Neural cell (in vitro differentiated cells): Measurements from ENCODE around the gene THEM5. TPM values are rescaled to one million over a fixed set of nuclear protein-coding genes. Genes with fewer than 3 reads are reported as not detected.

ENCODE experiments used
- H2AFZ ChIP-seq: fragments of 200-600, 300-800 bp; sonication (generic), shearing (Covaris generic); 2 replicates; pipeline ENCODE4 v1.6.0; 2014; ENCODE audit warnings: low read depth, mild to moderate bottlenecking, antibody characterized with exemption, low read length, moderate library complexity
- H3F3A ChIP-seq: fragments of 200-600 bp; shearing (Covaris generic); 2 replicates; pipeline ENCODE4 v1.6.1; 2016; ENCODE audit warnings: mild to moderate bottlenecking, moderate library complexity, mixed read lengths, antibody characterized with exemption, low read length; ENCODE audit not compliant: insufficient read depth, poor library complexity, severe bottlenecking
- H3K27ac ChIP-seq: fragments of 200-600, 300-800 bp; sonication (generic), shearing (Covaris generic); 2 replicates; pipeline ENCODE4 v1.5.1; 2014; ENCODE audit warnings: mild to moderate bottlenecking, low read length, moderate library complexity
- H3K27me3 ChIP-seq: fragments of 300-800, 200-600 bp; sonication (generic), shearing (Covaris generic); 2 replicates; pipeline ENCODE4 v1.6.0; 2014; ENCODE audit warnings: mild to moderate bottlenecking, low read depth, low read length, moderate library complexity; ENCODE audit not compliant: insufficient read depth
- H3K36me3 ChIP-seq: fragments of 300-800, 200-600 bp; sonication (generic), shearing (Covaris generic); 2 replicates; pipeline ENCODE4 v1.5.1; 2014; ENCODE audit warnings: mild to moderate bottlenecking, antibody characterized with exemption, low read length, moderate library complexity; ENCODE audit not compliant: insufficient read depth
- H3K4me2 ChIP-seq: fragments of 300-800, 200-600 bp; sonication (generic), shearing (Covaris generic); 2 replicates; pipeline ENCODE4 v1.6.0; 2014; ENCODE audit warnings: mild to moderate bottlenecking, low read length
- H3K4me3 ChIP-seq: fragments of 300-800, 200-600 bp; sonication (generic), shearing (Covaris generic); 2 replicates; pipeline ENCODE4 v1.5.1; 2014; ENCODE audit warnings: mild to moderate bottlenecking, low read length, moderate library complexity
- H3K79me2 ChIP-seq: fragments of 200-600 bp; shearing (Covaris generic); replicated peaks from 2 replicates; pipeline ENCODE4 v1.6.0; 2014; ENCODE audit warnings: mild to moderate bottlenecking, low read length, moderate library complexity; ENCODE audit not compliant: insufficient read depth
- H3K9ac ChIP-seq: fragments of 300-800, 200-600 bp; sonication (generic), shearing (Covaris generic); 2 replicates; pipeline ENCODE4 v1.6.1; 2016; ENCODE audit warnings: mild to moderate bottlenecking, low read length, mixed read lengths
- H3K9me2 ChIP-seq: fragments of 200-600 bp; shearing (Covaris generic); 2 replicates; pipeline ENCODE4 v1.6.1; 2016; ENCODE audit warnings: mild to moderate bottlenecking, low read length, mixed read lengths; ENCODE audit not compliant: insufficient read depth
- H3K9me3 ChIP-seq: fragments of 200-600, 300-800 bp; sonication (generic), shearing (Covaris generic); 2 replicates; pipeline ENCODE4 v1.6.1; 2016; ENCODE audit warnings: mild to moderate bottlenecking, mixed run types, low read length, moderate library complexity, mixed read lengths
- H4K20me1 ChIP-seq: fragments of 200-600 bp; shearing (Covaris generic); 2 replicates; pipeline ENCODE4 v1.6.1; 2016; ENCODE audit warnings: mild to moderate bottlenecking, mixed run types; ENCODE audit not compliant: insufficient read depth
- CTCF ChIP-seq: fragments of 450-650 bp; IDR thresholded peaks from 2 replicates; pipeline ENCODE4 v1.5.1; 2014; ENCODE audit warnings: antibody characterized with exemption, mild to moderate bottlenecking, moderate library complexity; ENCODE audit not compliant: poor library complexity, severe bottlenecking
- EP300 ChIP-seq: fragments of 450-650 bp; conservative IDR thresholded peaks from 2 replicates; pipeline ENCODE4 v1.6.1; 2014; ENCODE audit warnings: antibody characterized with exemption, mild to moderate bottlenecking, moderate library complexity; ENCODE audit not compliant: poor library complexity, severe bottlenecking
- EZH2 ChIP-seq: fragments of 200-600, 300-800 bp; shearing (Covaris generic), sonication (generic); IDR thresholded peaks from 2 replicates; pipeline ENCODE4 v1.6.1; 2014; ENCODE audit warnings: antibody characterized with exemption, low read length, borderline replicate concordance, mild to moderate bottlenecking; ENCODE audit not compliant: insufficient read depth, poor library complexity, severe bottlenecking
- MXI1 ChIP-seq: fragments of 450-650 bp; conservative IDR thresholded peaks from 2 replicates; pipeline ENCODE4 v1.6.1; 2014; ENCODE audit warnings: antibody characterized with exemption, mild to moderate bottlenecking; ENCODE audit not compliant: poor library complexity, severe bottlenecking
- POLR2AphosphoS5 ChIP-seq: IDR thresholded peaks from 2 replicates; pipeline ENCODE4 v1.6.1; 2012
- RAD21 ChIP-seq: fragments of 450-650 bp; conservative IDR thresholded peaks from 2 replicates; pipeline ENCODE4 v1.6.1; 2014; ENCODE audit warnings: antibody characterized with exemption, mild to moderate bottlenecking, moderate library complexity
- REST ChIP-seq: IDR thresholded peaks from 2 replicates; pipeline ENCODE4 v1.6.1; 2012; ENCODE audit warnings: borderline replicate concordance
- SMC3 ChIP-seq: fragments of 450-650 bp; conservative IDR thresholded peaks from 2 replicates; pipeline ENCODE4 v1.6.1; 2014; ENCODE audit warnings: antibody characterized with exemption, mild to moderate bottlenecking, moderate library complexity; ENCODE audit not compliant: poor library complexity
- TAF1 ChIP-seq: IDR thresholded peaks from 2 replicates; pipeline ENCODE4 v1.6.1; 2012; ENCODE audit warnings: low read depth
- polyA plus RNA-seq: library from polyadenylated mRNA; depleted of rRNA; stranded (reverse); fragments of >200 nt; gene quantifications from 2 replicates; pipeline ENCODE4 v1.2.3, GENCODE V29; 2014

Gene THEM5
- polyA plus RNA-seq, 1 donor from 2014 or later: not detected

- Histone ChIP-seq H3F3A (no peaks in the 10 kb centered on the region), H4K20me1 (no peaks in the 10 kb centered on the region), H3K27ac (no peak overlapping the region), H3K36me3 (no peaks in the 10 kb centered on the region), H3K9me2 (no peaks in the 10 kb centered on the region), H3K79me2 (no peaks in the 10 kb centered on the region), H2AFZ (no peak overlapping the region), H3K9ac (no peak overlapping the region), H3K9me3 (no peaks in the 10 kb centered on the region), H3K4me2 (no peak overlapping the region), H3K4me3 (no peak overlapping the region), H3K27me3 (peaks cover 57% of the 10 kb centered on the region)
- no peak for TF ChIP-seq TAF1
- no peak for TF ChIP-seq REST
Measured at GRCh38 chr1:151837197-151837596, 16.3 kb downstream of the THEM5 start.

GRCh38 chr1:151835596-151835995 is 17.9 kb downstream of the THEM5 start:
- Histone ChIP-seq H3K4me3 (no peak overlapping the region), H3K9ac (no peak overlapping the region), H3K27ac (no peak overlapping the region), H3K9me3 (no peaks in the 10 kb centered on the region), H3K36me3 (no peaks in the 10 kb centered on the region), H3K9me2 (no peaks in the 10 kb centered on the region), H4K20me1 (no peaks in the 10 kb centered on the region), H3K27me3 (peaks cover 50% of the 10 kb centered on the region), H3F3A (no peaks in the 10 kb centered on the region), H3K79me2 (no peaks in the 10 kb centered on the region), H2AFZ (no peak overlapping the region), H3K4me2 (no peak overlapping the region)
- no peak for TF ChIP-seq POLR2AphosphoS5
- TF ChIP-seq TAF1: no peak
- TF ChIP-seq REST: no peak
- TF ChIP-seq EP300: no peak
- no peak for TF ChIP-seq CTCF
- TF ChIP-seq SMC3: no peak
- TF ChIP-seq MXI1: no peak
- TF ChIP-seq EZH2: no peak
- no peak for TF ChIP-seq RAD21
